Measurements from ENCODE around the gene RNASE9. TPM values are rescaled to one million over a fixed set of nuclear protein-coding genes. Genes with fewer than 3 reads are reported as not detected.
A peak's percentile ranks its signal among the peaks of the same experiment; 100 is the strongest.

Gene RNASE9
- not detected for total RNA-seq
- not detected for polyA plus RNA-seq

- TF ChIP-seq CTCF (IDR thresholded peaks at IDR 0.05) = no peak
- TF ChIP-seq POLR2A (IDR thresholded peaks at IDR 0.05) = no peak
- no peak for TF ChIP-seq POLR2AphosphoS5 (IDR thresholded peaks at IDR 0.05)
- no peak for TF ChIP-seq EP300 (IDR thresholded peaks at IDR 0.05)
- WGBS, 2 donors = 87 to 95% methylated on average over 3 of the region's 3 CpGs
- intact Hi-C loops (cut with DNase I) = no loop called here
- Histone ChIP-seq H3K4me3 (no peak within 1 kb of the TSS), H3K9me3 (no peaks in the 10 kb centered on the region), H3K36me3 (no peaks in the 10 kb centered on the region), H3K27me3 (no peaks in the 10 kb centered on the region), H3K4me1 (no peaks in the 10 kb centered on the region), H3K27ac (no peak within 1 kb of the TSS)
- DNase-seq = no peak
Observed at GRCh38 chr14:20560961-20561360, at the start of gene RNASE9. TSS of gene RNASE9 (minus strand) at chr14:20561047.

- no peaks in the 10 kb centered on the region for H3K9me3 ChIP-seq
- H3K36me3 ChIP-seq = no peaks in the 10 kb centered on the region
- peaks cover 3 to 21% (median 13%) of the 10 kb centered on the region in 4 donors for H3K4me1 ChIP-seq
- intact Hi-C loops (cut with DNase I) = loop anchor here (2.0 to 10.0 kb wide), 3 partner anchors 268 to 485 kb away; partner anchors contain the start of genes PARP2 and ZNF219
- TF ChIP-seq CTCF (IDR thresholded peaks at IDR 0.05) (no peak), POLR2AphosphoS5 (IDR thresholded peaks at IDR 0.05) (peak in 2 of 4 donors; percentile 5 to 6)
- 2 to 3% methylated on average over 27 of the region's 27 CpGs for WGBS, 2 donors
- H3K27me3 ChIP-seq = no peaks in the 10 kb centered on the region
- peak overlapping the region; percentile 74 to 81 (median 79) for H3K27ac ChIP-seq
- H3K4me3 ChIP-seq = peak overlapping the region; percentile 78 to 85 (median 83)
- DNase-seq = peak; percentile 91
Observed at GRCh38 chr14:20610002-20610765, 49.3 kb upstream of the RNASE9 start.

- peaks cover 3 to 16% (median 10%) of the 10 kb centered on the region in 4 donors for H3K4me1 ChIP-seq
- peak overlapping the region; percentile 74 to 81 (median 79) for H3K27ac ChIP-seq
- intact Hi-C loops (cut with DNase I) = loop anchor here (2.0 to 10.0 kb wide), 5 partner anchors 79 to 485 kb away; partner anchors contain the start of genes PARP2, TEP1 and ZNF219
- 0% methylated on average over 44 of the region's 44 CpGs for WGBS, 2 donors
- H3K36me3 ChIP-seq = no peaks in the 10 kb centered on the region
- H3K27me3 ChIP-seq = no peaks in the 10 kb centered on the region
- peak overlapping the region; percentile 78 to 85 (median 83) for H3K4me3 ChIP-seq
- peak; percentile 86 for DNase-seq
- TF ChIP-seq POLR2A (IDR thresholded peaks at IDR 0.05) (no peak), CTCF (IDR thresholded peaks at IDR 0.05) (peak; percentile 89 to 98 (median 92))
- no peaks in the 10 kb centered on the region for H3K9me3 ChIP-seq
Observed at GRCh38 chr14:20609215-20610001, 48.6 kb upstream of the RNASE9 start.

- DNase-seq = no peak
- Histone ChIP-seq H3K27ac (peak overlapping the region in 2 of 4 donors; percentile 78 to 80), H3K27me3 (no peaks in the 10 kb centered on the region), H3K36me3 (no peaks in the 10 kb centered on the region), H3K9me3 (no peaks in the 10 kb centered on the region), H3K4me3 (no peak overlapping the region), H3K4me1 (peaks cover 0 to 15% (median 7%) of the 10 kb centered on the region in 4 donors)
- 72 to 77% methylated on average over 7 of the region's 7 CpGs for WGBS, 2 donors
- no peak for TF ChIP-seq EP300 (IDR thresholded peaks at IDR 0.05)
- no peak for TF ChIP-seq CTCF (IDR thresholded peaks at IDR 0.05)
- no peak for TF ChIP-seq POLR2AphosphoS5 (IDR thresholded peaks at IDR 0.05)
- no peak for TF ChIP-seq POLR2A (IDR thresholded peaks at IDR 0.05)
- intact Hi-C loops (cut with DNase I) = loop anchor here (2.0 kb wide), 2 partner anchors 78 to 196 kb away; partner anchors contain the start of gene TEP1
Observed at GRCh38 chr14:20608383-20609110, 47.7 kb upstream of the RNASE9 start.
